ENCODE data around the gene KCNH6. TPM values are rescaled to one million over a fixed set of nuclear protein-coding genes. Genes with fewer than 3 reads are reported as not detected.

Gene KCNH6
- total RNA-seq, 6 experiments from 2014 or later, result not detected

DNA sequence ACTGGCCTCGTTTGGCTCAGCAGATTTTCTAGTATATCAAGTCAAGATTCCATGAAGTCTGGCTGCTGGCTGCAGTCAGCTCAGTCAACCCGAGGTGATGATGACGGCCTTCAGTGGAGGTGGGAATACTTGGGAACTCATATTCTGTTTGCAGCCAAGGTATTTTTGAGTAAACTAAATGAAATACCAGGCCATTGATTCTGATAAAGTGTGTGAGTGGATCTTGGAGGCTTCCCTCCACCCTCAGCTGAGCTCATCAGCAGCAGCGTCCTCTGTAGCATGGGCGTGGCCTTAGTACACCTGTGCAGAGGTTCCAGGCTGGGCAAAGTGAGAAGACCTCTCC is 55.6 kb downstream of the KCNH6 start:
- Histone ChIP-seq H3K27ac (no peak overlapping the region), H3K9me3 (no peaks in the 10 kb centered on the region), H3K27me3 (no peaks in the 10 kb centered on the region), H3K4me3 (no peak overlapping the region), H3K36me3 (peaks cover 0 to 41% (median 3%) of the 10 kb centered on the region in 4 donors), H3K4me1 (no peaks in the 10 kb centered on the region)
- 87% methylated on average over 5 of the region's 5 CpGs for WGBS (ENCODE audit: insufficient coverage, low coverage, low lambda C conversion rate, missing lambda C conversion rate)
- TF ChIP-seq POLR2A (IDR thresholded peaks at IDR 0.05), result no peak
- TF ChIP-seq, protein P1, sequence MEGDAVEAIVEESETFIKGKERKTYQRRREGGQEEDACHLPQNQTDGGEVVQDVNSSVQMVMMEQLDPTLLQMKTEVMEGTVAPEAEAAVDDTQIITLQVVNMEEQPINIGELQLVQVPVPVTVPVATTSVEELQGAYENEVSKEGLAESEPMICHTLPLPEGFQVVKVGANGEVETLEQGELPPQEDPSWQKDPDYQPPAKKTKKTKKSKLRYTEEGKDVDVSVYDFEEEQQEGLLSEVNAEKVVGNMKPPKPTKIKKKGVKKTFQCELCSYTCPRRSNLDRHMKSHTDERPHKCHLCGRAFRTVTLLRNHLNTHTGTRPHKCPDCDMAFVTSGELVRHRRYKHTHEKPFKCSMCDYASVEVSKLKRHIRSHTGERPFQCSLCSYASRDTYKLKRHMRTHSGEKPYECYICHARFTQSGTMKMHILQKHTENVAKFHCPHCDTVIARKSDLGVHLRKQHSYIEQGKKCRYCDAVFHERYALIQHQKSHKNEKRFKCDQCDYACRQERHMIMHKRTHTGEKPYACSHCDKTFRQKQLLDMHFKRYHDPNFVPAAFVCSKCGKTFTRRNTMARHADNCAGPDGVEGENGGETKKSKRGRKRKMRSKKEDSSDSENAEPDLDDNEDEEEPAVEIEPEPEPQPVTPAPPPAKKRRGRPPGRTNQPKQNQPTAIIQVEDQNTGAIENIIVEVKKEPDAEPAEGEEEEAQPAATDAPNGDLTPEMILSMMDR (IDR thresholded peaks at IDR 0.05), result no peak
- intact Hi-C loops (cut with DNase I), result no loop called here
- no peak for DNase-seq
- ATAC-seq, result no peak

DNA sequence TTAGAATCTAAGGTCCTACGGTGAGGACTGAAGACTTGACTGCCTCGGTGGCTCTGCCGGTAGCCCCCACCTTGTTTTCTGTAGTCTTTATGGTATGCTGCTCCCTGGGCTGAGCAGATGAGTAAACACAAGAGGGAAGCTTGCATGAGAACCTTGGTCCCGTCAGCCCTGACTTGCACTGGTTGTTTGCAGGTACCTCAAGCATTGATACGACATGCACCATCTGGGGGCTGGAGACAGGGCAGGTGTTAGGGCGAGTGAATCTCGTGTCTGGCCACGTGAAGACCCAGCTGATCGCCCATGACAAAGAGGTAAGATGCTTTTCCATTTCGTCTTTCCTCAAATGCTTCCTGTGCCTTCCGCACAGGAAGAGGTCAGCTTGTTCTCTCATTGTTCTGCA is 56.5 kb downstream of the KCNH6 start:
- no peak overlapping the region for H3K4me3 ChIP-seq
- 66% methylated on average over 8 of the region's 11 CpGs for WGBS (ENCODE audit: insufficient coverage, low coverage, low lambda C conversion rate, missing lambda C conversion rate)
- H3K4me1 ChIP-seq, result no peaks in the 10 kb centered on the region
- no peaks in the 10 kb centered on the region for H3K9me3 ChIP-seq
- DNase-seq (no peak), ATAC-seq (peak in 1 of 4 donors; percentile 22)
- H3K27ac ChIP-seq, result no peak overlapping the region
- intact Hi-C loops (cut with DNase I), result no loop called here
- H3K27me3 ChIP-seq, result no peaks in the 10 kb centered on the region
- TF ChIP-seq, protein P1 (IDR thresholded peaks at IDR 0.05), result no peak
- TF ChIP-seq POLR2A (IDR thresholded peaks at IDR 0.05), result no peak
- H3K36me3 ChIP-seq, result peaks cover 0 to 49% (median 4%) of the 10 kb centered on the region in 4 donors

DNA sequence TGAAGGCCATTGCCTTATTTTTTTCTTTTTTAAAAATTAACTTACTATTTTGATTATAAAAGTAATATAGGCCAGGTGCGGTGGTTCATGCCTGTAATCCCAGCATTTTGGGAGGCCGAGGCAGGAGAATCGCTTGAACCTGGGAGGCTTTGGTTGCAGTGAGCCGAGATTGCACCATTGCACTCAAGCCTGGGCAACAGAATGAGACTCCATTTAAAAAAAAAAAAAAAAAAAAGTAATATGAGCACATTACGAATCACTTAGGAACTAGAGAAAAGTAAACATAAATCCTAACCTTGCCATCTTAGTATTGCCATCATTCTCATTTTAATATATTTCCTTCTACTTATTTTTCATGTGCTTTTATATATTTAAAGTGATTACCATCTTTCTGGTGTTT is 64.6 kb downstream of the KCNH6 start:
- H3K27ac ChIP-seq, result no peak overlapping the region
- no peak for ATAC-seq

DNA sequence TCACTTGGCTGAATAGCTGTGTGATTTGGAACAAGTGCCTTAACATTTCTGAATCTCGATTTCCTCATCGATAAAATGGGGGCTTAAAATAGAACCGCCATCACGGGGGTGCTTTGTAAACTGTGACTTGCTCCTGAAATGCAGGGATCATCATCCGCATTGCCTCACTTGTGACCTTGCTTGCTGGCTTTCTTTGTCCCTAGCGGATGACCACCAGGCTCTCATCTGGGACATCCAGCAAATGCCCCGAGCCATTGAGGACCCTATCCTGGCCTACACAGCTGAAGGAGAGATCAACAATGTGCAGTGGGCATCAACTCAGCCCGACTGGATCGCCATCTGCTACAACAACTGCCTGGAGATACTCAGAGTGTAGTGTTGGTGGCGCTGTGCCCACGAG is 65.6 kb downstream of the KCNH6 start:
- intact Hi-C loops (cut with DNase I), result no loop called here
- DNase-seq, result no peak
- no peaks in the 10 kb centered on the region for H3K9me3 ChIP-seq
- H3K4me3 ChIP-seq, result no peak overlapping the region
- ATAC-seq, result no peak
- no peaks in the 10 kb centered on the region for H3K4me1 ChIP-seq
- no peak overlapping the region for H3K27ac ChIP-seq
- TF ChIP-seq, protein P1 (IDR thresholded peaks at IDR 0.05), result no peak
- no peak for TF ChIP-seq POLR2A (IDR thresholded peaks at IDR 0.05)
- peaks cover 0 to 74% (median 25%) of the 10 kb centered on the region in 4 donors for H3K36me3 ChIP-seq
- 96% methylated on average over 4 of the region's 11 CpGs for WGBS (ENCODE audit: insufficient coverage, low coverage, low lambda C conversion rate, missing lambda C conversion rate)
- no peaks in the 10 kb centered on the region for H3K27me3 ChIP-seq

More for the DNA sequence above, 64.6 kb downstream of the KCNH6 start:
- Histone ChIP-seq H3K36me3 (peaks cover 0 to 81% (median 26%) of the 10 kb centered on the region in 4 donors), H3K4me3 (no peak overlapping the region), H3K9me3 (no peaks in the 10 kb centered on the region), H3K4me1 (no peaks in the 10 kb centered on the region), H3K27me3 (no peaks in the 10 kb centered on the region)
- intact Hi-C loops (cut with DNase I), result no loop called here
- TF ChIP-seq, protein P1 (IDR thresholded peaks at IDR 0.05), result no peak
- no peak for TF ChIP-seq POLR2A (IDR thresholded peaks at IDR 0.05)
- 87% methylated on average over 5 of the region's 5 CpGs for WGBS (ENCODE audit: insufficient coverage, low coverage, low lambda C conversion rate, missing lambda C conversion rate)
- DNase-seq, result no peak

- WGBS (ENCODE audit: insufficient coverage, low coverage, low lambda C conversion rate, missing lambda C conversion rate), result 100% methylated on average over 1 of the region's 1 CpG
- DNase-seq, result no peak
- H3K4me1 ChIP-seq, result no peaks in the 10 kb centered on the region
- H3K27ac ChIP-seq, result no peak overlapping the region
- ATAC-seq, result no peak
- H3K4me3 ChIP-seq, result no peak overlapping the region
- H3K27me3 ChIP-seq, result no peaks in the 10 kb centered on the region
- peaks cover 0 to 69% (median 24%) of the 10 kb centered on the region in 4 donors for H3K36me3 ChIP-seq
- H3K9me3 ChIP-seq, result no peaks in the 10 kb centered on the region
- intact Hi-C loops (cut with DNase I), result no loop called here
- TF ChIP-seq, protein P1 (IDR thresholded peaks at IDR 0.05), result no peak
Observed at GRCh38 chr17:63589646-63590045, 66.5 kb downstream of the KCNH6 start.
